GM21390 (cell line): Measurements from ENCODE around the gene PPIP5K1.
"Not testable (repeated sequence)": the region's sequence is repeated elsewhere in the genome, so short reads cannot be mapped to it uniquely, and the experiment has no call there.

Experiments used
- ATAC-seq: cut with Tn5 transposase; IDR thresholded peaks from one replicate; pipeline ENCODE4 v1.9.1; 2021; ENCODE audit not compliant: unreplicated experiment

The PPIP5K1 gene

DNA sequence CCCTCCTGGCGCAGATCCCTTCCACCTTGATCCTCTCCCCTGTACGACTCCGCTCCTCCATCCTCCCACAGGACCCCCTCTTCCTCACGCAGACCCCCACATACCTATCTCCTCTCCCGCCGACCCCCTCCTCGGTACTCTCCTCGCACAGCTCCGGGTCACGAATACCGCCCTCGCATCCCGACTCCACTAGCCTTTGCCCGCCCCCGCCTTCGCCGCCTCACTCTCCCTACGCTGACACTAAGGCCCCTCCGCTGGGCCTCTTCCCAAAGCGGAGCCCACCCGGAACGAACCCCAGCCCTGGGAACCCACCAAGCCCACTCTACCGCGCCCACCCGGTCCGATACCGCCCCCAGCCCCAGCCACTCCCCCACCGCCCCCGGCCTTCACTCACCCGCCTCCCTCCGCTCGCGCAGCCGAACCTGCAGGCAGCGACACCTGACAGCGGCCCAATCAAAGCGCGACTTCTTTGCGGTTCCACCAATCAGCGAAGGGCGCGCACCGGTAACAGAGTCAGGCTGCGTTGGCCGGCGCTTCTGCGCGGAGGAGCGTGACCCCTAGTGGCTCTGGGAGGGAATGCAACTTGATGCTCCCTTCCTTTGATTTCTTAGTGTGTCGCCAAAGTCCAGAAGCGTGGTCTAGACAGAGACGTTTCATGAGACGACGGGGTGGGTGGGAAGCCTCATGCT, at the start of gene PPIP5K1:
PPIP5K1 (minus strand) TSS at position 431 of the 689 bp plus-strand sequence. CDS start 5,704 bp downstream, outside the sequence.
- ATAC-seq, result peak; percentile 96

DNA sequence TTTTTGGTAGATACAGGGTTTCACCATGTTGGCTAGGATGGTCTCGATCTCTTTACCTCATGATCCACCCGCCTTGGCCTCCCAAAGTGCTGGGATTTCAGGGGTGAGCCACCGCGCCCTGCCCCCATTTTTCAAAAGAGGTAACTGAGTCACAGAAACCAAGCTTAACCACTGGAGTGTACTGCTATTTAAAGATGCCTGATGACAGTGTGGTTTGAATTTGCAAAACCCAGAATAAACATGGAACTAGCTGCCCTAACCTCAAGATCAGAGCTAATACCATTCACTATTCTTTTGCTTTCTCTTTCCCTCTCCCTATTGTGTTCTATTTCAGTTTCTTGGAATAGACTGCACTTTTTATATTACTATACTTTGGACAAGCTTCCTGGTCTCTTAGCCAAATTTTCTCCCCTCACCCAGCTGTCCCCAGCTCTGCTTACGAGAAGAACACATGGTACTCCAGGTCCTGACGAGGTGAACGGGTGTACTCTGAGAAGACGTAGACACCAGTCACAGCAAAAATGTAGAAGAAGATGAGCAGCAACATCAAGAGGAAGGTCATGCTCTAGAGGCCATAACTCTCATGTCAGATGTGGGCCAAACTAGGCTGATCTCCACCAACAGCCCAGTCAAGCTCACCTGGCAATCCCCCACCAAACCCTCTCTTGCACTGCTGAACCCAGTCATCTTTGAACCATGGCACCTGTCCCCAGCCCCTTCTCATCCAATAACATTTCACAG, 48.6 kb upstream of the PPIP5K1 start:
- ATAC-seq, result peak; percentile 86

DNA sequence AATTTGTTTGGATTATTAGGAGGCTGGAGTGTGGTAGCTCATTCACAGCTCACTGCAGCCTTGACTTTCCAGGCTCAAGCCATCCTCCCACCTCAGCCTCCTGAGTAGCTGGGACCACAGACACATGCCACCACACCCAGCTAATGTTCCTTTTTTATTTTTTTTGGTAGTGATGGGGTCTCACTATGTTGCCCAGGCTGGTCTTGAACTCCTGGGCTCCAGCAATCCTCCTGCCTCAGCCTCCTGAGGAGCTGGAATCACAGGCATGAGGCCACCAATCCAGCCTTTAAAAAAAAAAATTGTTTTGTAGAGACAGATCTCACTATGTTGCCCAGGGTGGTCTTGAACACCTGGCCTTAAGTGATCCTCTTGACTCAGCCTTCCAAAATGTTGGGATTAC, 36.9 kb upstream of the PPIP5K1 start:
- not testable (repeated sequence) for ATAC-seq

DNA sequence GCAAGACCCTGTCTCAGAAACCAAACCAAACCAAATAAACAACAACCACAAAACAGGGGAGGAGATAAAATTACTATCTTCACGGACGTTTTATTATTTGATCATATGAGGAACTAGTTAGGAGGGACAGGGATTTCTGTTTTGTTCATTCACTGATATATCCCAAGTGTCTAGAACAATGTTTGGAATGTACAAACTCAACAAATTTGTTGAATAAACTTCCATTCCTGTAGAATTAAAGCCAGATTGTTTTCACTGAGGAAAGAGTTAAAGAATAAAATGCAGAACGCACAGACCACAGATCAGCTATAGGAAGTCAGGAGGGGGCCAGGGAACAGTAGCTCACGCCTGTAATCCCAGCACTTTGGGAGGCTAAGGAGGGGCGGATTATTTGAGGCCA, 35.1 kb upstream of the PPIP5K1 start:
- no peak for ATAC-seq

- ATAC-seq, result not testable (repeated sequence)
Observed at GRCh38 chr15:43622068-43622799, 32.2 kb upstream of the PPIP5K1 start.

DNA sequence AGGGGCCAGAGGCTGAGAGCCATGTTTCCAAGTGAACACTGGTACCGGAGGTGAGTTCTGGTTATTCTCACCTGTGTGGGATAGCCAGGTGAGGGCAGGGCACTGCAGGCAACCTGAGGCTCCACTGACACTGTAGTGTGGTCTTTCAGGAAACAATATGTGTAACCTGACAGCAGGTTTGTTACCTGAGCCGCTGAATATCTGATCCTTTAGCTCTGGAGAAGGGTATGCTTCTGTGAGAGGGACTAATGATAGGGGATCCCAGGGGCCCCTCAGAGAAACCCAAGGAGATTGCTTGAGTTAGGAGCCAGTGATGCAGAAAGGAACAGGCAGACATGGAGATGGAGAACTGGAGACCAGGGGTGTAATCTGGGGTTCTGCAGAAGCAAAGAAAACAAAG, 28.7 kb upstream of the PPIP5K1 start, which contains the start of gene STRC:
STRC (minus strand) TSS at position 101 of the 400 bp plus-strand sequence; CDS start at position 23, 78 bp downstream.
- ATAC-seq, result not testable (repeated sequence)

GRCh38 chr15:43617750-43618149, 27.7 kb upstream of the PPIP5K1 start:
- not testable (repeated sequence) for ATAC-seq

DNA sequence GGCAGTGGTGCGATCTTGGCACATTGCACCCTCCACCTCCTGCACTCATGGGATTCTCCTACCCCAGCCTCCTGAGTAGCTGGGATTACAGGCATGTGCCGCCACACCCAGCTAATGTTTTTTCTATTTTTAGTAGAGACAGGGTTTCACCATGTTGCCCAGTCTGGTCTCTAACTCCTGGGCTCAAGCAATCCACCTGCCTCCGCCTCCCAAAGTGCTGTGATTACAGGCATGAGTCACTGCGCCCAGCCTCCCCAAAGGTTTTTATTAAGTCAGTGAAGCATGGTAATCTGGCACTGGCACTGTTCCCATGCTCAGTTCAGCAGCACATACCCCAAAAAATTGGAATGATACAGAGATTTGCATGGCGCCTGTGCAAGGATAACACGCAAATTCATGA, 12.2 kb upstream of the PPIP5K1 start:
- ATAC-seq, result not testable (repeated sequence)

- ATAC-seq, result not testable (repeated sequence)
Observed at GRCh38 chr15:43600200-43600599, 10.2 kb upstream of the PPIP5K1 start.

- not testable (repeated sequence) for ATAC-seq
Observed at GRCh38 chr15:43599131-43599530, 9.1 kb upstream of the PPIP5K1 start.

DNA sequence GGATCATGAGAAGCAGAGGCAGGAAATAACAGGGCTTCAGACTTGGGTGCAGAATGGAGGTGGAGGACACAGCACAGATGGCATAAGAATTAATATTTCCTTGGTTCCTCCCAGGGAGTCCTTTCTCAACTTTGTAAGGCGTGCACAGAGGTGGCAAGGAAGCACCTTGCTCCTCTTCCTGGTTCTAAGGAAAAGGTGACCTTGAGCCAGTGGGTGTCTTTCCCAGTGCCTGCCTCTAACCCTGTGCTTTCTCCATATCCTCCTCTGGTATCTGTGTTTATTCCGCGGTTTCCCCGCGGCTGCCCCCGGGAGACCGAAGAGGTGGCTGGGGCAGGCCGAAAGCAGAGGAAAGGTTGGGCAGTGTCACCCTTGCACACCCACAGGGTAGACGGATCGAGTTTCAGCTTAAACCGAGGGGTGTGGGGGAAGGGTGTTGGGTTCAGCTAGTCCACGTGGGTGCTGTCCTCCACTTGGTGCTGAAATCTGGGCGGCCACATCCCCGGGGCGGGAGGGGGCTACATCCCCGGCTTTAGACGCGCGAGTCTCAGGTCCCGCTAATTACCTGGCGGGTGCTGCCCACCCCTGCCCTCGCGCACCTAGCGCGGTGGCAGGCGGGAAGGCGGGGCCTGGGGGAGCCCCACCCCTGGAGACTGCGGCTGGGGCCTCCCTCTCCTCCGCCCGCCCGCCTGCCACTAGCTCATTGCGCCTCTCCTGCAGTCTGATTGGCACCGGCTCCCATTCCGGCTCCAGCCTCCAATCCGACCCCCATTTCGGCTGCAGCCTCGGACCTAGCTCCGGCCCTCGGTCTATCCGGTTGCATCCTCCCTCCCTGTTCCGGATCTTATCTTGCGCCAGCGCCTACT, 3.6 kb upstream of the PPIP5K1 start, which contains the start of gene CKMT1B:
CKMT1B (plus strand) TSS at position 700 of the 863 bp plus-strand sequence. CDS start 192 bp downstream, outside the sequence.
- not testable (repeated sequence) for ATAC-seq

DNA sequence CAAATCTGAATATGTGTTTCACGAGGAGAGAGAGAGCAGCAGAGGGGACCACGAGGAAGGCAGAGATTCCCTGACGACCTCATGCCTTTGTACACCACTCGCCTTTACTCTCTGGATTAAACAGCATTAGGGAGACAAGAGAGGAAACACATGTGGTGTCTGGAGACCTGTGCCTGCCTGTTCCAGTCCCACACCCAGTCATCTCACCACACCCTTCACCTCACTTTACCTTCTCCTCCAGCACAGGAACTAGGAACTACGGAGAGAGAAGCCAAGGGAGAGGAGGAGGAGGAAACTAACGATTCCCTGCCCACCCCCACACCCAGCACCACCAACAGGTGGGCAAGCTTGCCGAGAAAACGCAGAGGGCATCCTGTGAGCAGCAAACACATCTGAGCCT, 2.8 kb upstream of the PPIP5K1 start:
- not testable (repeated sequence) for ATAC-seq

DNA sequence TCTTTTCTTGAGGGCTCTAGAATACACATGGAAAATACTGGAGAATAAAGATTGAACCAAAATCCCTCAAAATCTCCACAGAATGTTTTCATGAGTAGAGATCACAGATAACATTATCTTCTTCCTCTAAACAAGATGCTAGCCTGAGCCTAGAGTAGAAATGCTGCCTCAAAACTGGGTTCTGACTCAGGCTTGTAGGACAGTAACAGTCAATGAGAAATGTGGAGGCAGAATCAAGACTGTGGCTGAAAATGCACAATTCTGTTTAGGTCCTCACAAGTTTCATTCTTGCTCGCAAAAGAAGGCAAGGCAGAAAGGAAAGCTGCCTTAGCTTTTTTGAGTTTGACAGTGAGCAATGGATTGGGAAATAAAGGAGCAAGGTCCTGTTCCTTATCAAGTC, 15.4 kb downstream of the PPIP5K1 start:
- ATAC-seq, result not testable (repeated sequence)

DNA sequence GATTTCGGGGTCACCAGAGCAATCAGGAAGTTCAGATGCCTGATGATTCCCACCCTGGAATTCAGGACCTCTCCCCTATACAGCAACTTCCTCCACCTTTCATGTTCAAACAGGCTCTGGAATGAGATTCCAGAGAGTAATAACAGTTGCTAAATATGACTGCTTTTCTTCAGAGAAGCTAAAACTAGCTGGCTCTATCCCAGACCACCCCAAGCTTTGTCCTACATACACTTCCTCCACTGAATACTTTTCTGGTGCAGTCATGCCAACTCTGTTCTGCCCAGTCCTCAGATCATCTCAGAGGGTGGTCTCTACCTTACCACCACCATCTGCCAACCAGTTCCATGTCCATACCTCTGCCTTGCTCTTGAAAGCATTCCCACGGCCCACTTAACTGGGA, 23.4 kb downstream of the PPIP5K1 start:
- not testable (repeated sequence) for ATAC-seq

- ATAC-seq, result not testable (repeated sequence)
Observed at GRCh38 chr15:43563793-43564192, 26.2 kb downstream of the PPIP5K1 start.

GRCh38 chr15:43562753-43563152, 27.3 kb downstream of the PPIP5K1 start:
- not testable (repeated sequence) for ATAC-seq

GRCh38 chr15:43552986-43553385, 37.0 kb downstream of the PPIP5K1 start:
- ATAC-seq, result no peak

GRCh38 chr15:43552256-43552655, 37.8 kb downstream of the PPIP5K1 start:
- ATAC-seq, result no peak

DNA sequence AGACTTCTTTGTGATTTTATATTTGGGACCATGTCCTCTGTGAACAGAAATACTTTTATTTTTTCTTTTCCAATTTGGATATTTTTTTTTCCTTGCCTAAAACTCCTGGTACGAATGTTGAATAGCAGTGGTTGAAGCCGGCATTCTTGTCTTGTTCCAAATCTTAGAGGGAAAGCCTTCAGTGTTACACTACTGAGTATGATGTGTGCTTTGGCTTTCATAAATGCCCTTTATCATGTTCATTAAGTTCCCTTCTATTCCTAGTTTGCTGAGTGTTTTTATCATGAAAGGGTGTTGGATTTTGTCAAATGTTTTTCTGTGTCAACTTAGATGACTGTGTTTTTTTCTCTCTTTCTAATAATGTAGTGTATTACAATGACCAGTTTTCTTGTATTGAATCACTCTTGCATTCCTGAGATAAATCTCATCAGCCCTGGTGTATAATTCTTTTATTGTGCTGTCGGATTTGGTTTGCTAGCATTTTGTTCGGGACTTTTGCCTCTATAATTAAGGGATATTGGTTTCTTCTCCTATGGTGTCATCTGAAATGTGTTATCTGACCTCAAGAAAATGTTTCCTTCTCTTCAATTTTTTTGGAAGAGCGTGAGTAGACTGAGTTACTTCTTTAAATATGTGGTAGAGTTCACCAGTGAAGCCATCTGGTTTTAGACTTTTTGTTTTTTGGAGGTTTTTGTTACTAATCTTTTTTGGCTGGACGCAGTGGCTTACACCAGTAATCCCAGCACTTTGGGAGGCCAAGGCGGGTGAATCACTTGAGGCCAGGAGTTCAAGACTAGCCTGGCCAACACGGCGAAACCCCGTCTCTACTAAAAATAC, 39.3 kb downstream of the PPIP5K1 start:
- ATAC-seq, result no peak
